ENCODE results near the gene ESCO1. TPM values are rescaled to one million over a fixed set of nuclear protein-coding genes. Genes with fewer than 3 reads are reported as not detected.

ESCO1 gene
- total RNA-seq, 2 experiments from 2014 or later: 18.6 to 22.0 TPM

DNA sequence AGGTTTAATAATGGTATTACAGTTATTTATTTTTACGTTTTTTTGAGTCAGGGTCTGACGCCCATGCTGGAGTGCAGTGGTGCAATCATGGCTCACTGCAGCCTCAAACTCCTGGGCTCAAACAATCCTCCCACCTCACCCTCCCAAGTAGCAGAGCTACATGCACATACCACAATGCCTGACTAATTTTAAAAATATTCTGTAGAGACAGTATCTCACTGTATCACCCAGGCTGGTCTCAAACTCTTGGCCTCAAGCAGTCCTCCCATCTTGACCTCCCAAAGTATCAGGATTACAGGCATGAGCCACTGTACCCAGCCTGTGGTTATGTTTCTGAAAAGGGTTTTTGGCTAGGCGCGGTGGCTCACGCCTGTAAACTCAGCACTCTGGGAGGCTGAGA is 120.8 kb downstream of the ESCO1 start:
- Mint-ChIP-seq H3K27ac (no peak overlapping the region), H3K4me3 (no peak overlapping the region), H3K27me3 (peaks cover 6% of the 10 kb centered on the region), H3K36me3 (no peaks in the 10 kb centered on the region), H3K9me3 (no peaks in the 10 kb centered on the region), H3K4me1 (ENCODE audit: low read depth) (no peaks in the 10 kb centered on the region)
- POLR2A ChIA-PET: no interaction called here
- intact Hi-C loops (cut with micrococcal nuclease): no loop called here
- CTCF ChIA-PET: no interaction called here
- DNase-seq: no peak

Other genes with a start within 250 kb of the ESCO1 start
- gene SNRPD1, start 11.6 kb upstream of the ESCO1 start, total RNA-seq: 100 to 1,000 TPM; 153 to 164 TPM
- gene ABHD3, start 104.1 kb upstream of the ESCO1 start, total RNA-seq: 10 to 100 TPM; 18.7 to 22.1 TPM
- 10 to 100 TPM; 40.8 to 43.5 TPM for gene MIB1, start 140.1 kb upstream of the ESCO1 start, total RNA-seq

Data from activated CD4-positive, alpha-beta memory T cell treated with anti-CD3 and anti-CD28 coated beads for 36 hours (primary cell).